Measurements from ENCODE around the gene AMZ1.

- TF ChIP-seq CTCF (conservative IDR thresholded peaks at IDR 0.05 in 1 of 2, IDR thresholded peaks at IDR 0.05 in 1 of 2; ENCODE audit: low read depth in 1 of 2, low read length in 2 of 2) (no peak), EZH2 (IDR thresholded peaks at IDR 0.05; ENCODE audit: low read length, missing control alignments) (no peak)
These were observed 34.6 kb downstream of the AMZ1 start for GRCh38 chr7:2722591-2722990.
